T-helper 17 cell (primary cell): ENCODE measurements around the gene NAV2. TPM values are rescaled to one million over a fixed set of nuclear protein-coding genes. Genes with fewer than 3 reads are reported as not detected.

Experiments used
- ATAC-seq: fragments of 150-1000 bp; cut with Tn5 transposase; 2 replicates; pipeline ENCODE4 v1.10.0; 2021; ENCODE audit warnings: mild to moderate bottlenecking, moderate library complexity
- DNase-seq, 3 donors: peaks; one replicate each; pipeline versions ENCODE4 v3.0.0 to v3.0.0-alpha.2; 2020 to 2021
- H3K9me3 ChIP-seq: one replicate; pipeline ENCODE4 v1.7.0; 2013; ENCODE audit warnings: low read length, mild to moderate bottlenecking; ENCODE audit not compliant: control insufficient read depth, poor library complexity, severe bottlenecking
- H3K27ac Mint-ChIP-seq: one replicate; pipeline ENCODE4 v1.8.0; 2022; ENCODE audit warnings: mild to moderate bottlenecking, moderate library complexity, mixed read lengths
- H3K27me3 Mint-ChIP-seq: one replicate; pipeline ENCODE4 v1.8.0; 2022; ENCODE audit warnings: mixed read lengths
- H3K36me3 Mint-ChIP-seq: one replicate; pipeline ENCODE4 v1.8.0; 2022; ENCODE audit warnings: low read depth, mixed read lengths
- H3K4me1 Mint-ChIP-seq: one replicate; pipeline ENCODE4 v1.8.0; 2022; ENCODE audit warnings: mild to moderate bottlenecking, mixed read lengths
- H3K4me3 Mint-ChIP-seq: one replicate; pipeline ENCODE4 v1.8.0; 2022; ENCODE audit warnings: mild to moderate bottlenecking, moderate library complexity, mixed read lengths
- total RNA-seq, 4 donors: library from RNA in 2 of 4; stranded (reverse) in 2 of 4; gene quantifications; one replicate each; pipeline ENCODE4 v1.2.3 and lab custom pipeline; 2022 to 2026

The NAV2 gene
- total RNA-seq, 2 donors from 2014 or later, result 0.96 to 1.3 TPM

GRCh38 chr11:19729141-19729540 lies 16.5 kb downstream of the NAV2 start:
- no peak for ATAC-seq
- peaks cover 5% of the 10 kb centered on the region for H3K27me3 Mint-ChIP-seq
- no peak overlapping the region for H3K27ac Mint-ChIP-seq
- peaks cover 5% of the 10 kb centered on the region for H3K4me1 Mint-ChIP-seq
- H3K9me3 ChIP-seq, result peaks cover 3% of the 10 kb centered on the region
- H3K36me3 Mint-ChIP-seq, result peaks cover 3% of the 10 kb centered on the region
- no peak overlapping the region for H3K4me3 Mint-ChIP-seq
- DNase-seq, result no peak

GRCh38 chr11:19730373-19730772 lies 17.7 kb downstream of the NAV2 start:
- H3K9me3 ChIP-seq, result no peaks in the 10 kb centered on the region
- Mint-ChIP-seq H3K27ac (no peak overlapping the region), H3K4me3 (no peak overlapping the region), H3K36me3 (peaks cover 3% of the 10 kb centered on the region), H3K4me1 (peaks cover 2% of the 10 kb centered on the region), H3K27me3 (peaks cover 5% of the 10 kb centered on the region)
- DNase-seq (no peak), ATAC-seq (no peak)

- no peaks in the 10 kb centered on the region for H3K9me3 ChIP-seq
- peaks cover 10% of the 10 kb centered on the region for H3K27me3 Mint-ChIP-seq
- DNase-seq, result no peak
- no peak for ATAC-seq
- no peak overlapping the region for H3K27ac Mint-ChIP-seq
- no peak overlapping the region for H3K4me3 Mint-ChIP-seq
- H3K36me3 Mint-ChIP-seq, result peaks cover 4% of the 10 kb centered on the region
- no peaks in the 10 kb centered on the region for H3K4me1 Mint-ChIP-seq
Measured at GRCh38 chr11:19734171-19734570, 21.5 kb downstream of the NAV2 start.

DNA sequence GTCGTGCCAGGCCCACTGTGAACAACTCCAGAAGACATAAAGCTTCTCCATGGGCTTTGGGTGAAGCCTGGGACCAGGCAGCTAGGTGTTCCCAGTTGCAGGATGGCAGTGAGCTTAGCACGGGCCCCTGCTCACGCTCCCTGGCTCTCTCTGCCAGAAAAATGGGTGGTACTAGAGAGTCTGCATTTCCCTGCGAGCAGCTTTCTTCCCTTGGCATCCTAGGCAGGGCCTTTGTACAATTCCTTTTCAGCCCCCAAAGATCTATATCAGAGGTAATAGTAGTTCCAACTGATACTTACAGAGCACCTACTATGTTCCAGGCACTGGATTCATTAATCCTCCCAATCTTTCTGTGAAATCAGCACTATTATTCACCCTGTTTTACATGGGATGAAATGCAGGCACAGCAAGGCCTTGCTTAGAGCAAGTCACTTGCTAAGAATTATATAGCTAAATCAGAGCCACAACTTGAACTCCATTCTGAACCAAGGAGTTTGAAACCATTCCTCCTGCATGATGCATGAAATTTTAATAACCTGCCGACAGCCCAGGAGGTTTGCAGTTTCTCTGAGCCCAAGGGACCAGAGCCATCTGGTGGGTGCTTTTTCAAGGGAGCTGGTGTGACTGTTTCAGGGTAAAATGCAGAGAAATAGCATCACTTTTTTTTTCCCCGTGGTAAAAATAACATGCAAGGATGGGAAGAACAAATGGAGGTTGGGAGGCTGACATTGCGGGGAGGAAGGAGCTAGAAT lies 22.7 kb downstream of the NAV2 start:
- no peaks in the 10 kb centered on the region for H3K9me3 ChIP-seq
- H3K27me3 Mint-ChIP-seq, result peaks cover 10% of the 10 kb centered on the region
- H3K36me3 Mint-ChIP-seq, result peaks cover 4% of the 10 kb centered on the region
- DNase-seq (no peak), ATAC-seq (no peak)
- H3K27ac Mint-ChIP-seq, result no peak overlapping the region
- no peak overlapping the region for H3K4me3 Mint-ChIP-seq
- no peaks in the 10 kb centered on the region for H3K4me1 Mint-ChIP-seq

DNA sequence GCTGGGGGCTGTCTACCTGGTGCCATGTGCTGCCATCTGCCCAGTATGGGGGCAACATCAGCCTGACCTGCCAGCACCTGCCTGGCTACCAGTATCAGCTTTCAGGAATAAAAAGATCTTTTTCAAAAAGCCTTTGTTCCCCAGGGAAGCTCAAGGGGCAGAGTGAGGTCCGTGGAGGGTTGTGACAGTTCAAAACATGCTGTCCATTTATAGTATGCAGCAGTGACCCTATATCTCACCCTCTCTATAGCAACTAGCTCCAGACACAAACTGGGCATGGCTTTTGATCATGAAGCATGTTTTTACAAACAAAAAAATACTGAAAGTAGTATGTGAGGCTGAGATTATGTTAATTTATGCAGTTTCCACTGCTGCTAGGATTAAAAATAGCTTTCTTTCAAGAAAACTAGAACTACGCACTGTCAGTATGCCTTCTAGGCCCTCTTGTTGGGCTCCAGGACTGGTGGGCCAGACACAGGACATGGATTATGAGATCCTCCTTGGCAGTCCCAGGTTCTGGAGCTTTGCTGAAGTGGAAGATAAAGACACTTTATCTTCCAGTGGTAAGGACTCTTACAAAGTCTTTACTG lies 23.4 kb downstream of the NAV2 start:
- Mint-ChIP-seq H3K4me3 (no peak overlapping the region), H3K27me3 (peaks cover 10% of the 10 kb centered on the region), H3K36me3 (peaks cover 4% of the 10 kb centered on the region), H3K27ac (no peak overlapping the region), H3K4me1 (no peaks in the 10 kb centered on the region)
- DNase-seq, result no peak
- no peak for ATAC-seq
- no peaks in the 10 kb centered on the region for H3K9me3 ChIP-seq

- Mint-ChIP-seq H3K4me1 (no peaks in the 10 kb centered on the region), H3K27ac (no peak overlapping the region), H3K36me3 (peaks cover 4% of the 10 kb centered on the region), H3K4me3 (no peak overlapping the region), H3K27me3 (peaks cover 10% of the 10 kb centered on the region)
- DNase-seq, result no peak
- no peak for ATAC-seq
- H3K9me3 ChIP-seq, result no peaks in the 10 kb centered on the region
Measured at GRCh38 chr11:19736831-19737230, 24.2 kb downstream of the NAV2 start.

GRCh38 chr11:19737575-19737974 lies 24.9 kb downstream of the NAV2 start:
- Mint-ChIP-seq H3K4me3 (no peak overlapping the region), H3K27ac (peak overlapping the region; percentile 77), H3K27me3 (peaks cover 16% of the 10 kb centered on the region), H3K4me1 (no peaks in the 10 kb centered on the region), H3K36me3 (peaks cover 4% of the 10 kb centered on the region)
- ATAC-seq, result no peak
- DNase-seq, result no peak
- no peaks in the 10 kb centered on the region for H3K9me3 ChIP-seq

DNA sequence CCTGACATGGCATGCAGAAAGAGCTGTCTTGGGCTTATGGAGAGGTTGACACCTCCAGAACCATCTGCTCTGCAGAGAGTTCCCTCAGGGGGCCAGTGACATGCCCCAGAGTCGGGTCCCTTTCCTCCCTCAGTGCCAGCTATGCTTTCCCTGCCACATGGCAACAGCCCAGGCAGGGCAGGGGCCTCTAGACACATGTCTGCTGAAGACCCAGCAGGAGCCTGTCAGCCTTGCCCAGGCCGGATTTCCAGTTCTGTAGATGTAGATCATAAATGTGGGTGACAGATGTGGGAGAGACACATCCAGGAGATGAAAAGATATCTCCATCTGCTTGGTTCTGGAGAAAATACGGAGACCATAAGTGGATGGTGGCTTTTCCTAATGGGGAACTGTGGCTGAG lies 25.5 kb downstream of the NAV2 start:
- H3K4me3 Mint-ChIP-seq, result no peak overlapping the region
- H3K36me3 Mint-ChIP-seq, result peaks cover 4% of the 10 kb centered on the region
- H3K4me1 Mint-ChIP-seq, result peaks cover 3% of the 10 kb centered on the region
- H3K27ac Mint-ChIP-seq, result peak overlapping the region; percentile 77
- peaks cover 22% of the 10 kb centered on the region for H3K27me3 Mint-ChIP-seq
- H3K9me3 ChIP-seq, result no peaks in the 10 kb centered on the region
- DNase-seq, result no peak
- ATAC-seq, result no peak

GRCh38 chr11:19739872-19740271 lies 27.2 kb downstream of the NAV2 start:
- H3K36me3 Mint-ChIP-seq, result peaks cover 4% of the 10 kb centered on the region
- ATAC-seq (no peak), DNase-seq (no peak)
- H3K4me3 Mint-ChIP-seq, result no peak overlapping the region
- peaks cover 3% of the 10 kb centered on the region for H3K4me1 Mint-ChIP-seq
- no peak overlapping the region for H3K27ac Mint-ChIP-seq
- H3K27me3 Mint-ChIP-seq, result peaks cover 16% of the 10 kb centered on the region
- no peaks in the 10 kb centered on the region for H3K9me3 ChIP-seq

DNA sequence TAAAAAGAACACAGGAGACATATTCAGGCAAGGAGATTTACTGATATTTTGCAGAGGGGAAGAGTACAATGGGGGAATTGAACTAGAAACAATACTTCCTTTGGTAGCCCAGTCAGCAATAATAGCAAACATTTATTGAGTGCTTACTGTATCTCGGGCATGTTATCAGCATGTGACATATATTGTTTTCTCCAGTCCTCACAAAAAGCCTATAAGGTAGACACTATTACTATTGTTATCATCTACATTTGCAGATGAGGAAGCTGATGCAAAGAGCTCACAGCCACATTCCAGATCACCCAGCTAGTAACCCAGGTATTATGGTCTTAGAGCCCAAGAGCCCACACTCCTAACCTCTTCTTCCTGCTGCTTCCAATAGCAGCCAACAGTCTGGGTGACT lies 27.9 kb downstream of the NAV2 start:
- peaks cover 16% of the 10 kb centered on the region for H3K27me3 Mint-ChIP-seq
- H3K4me1 Mint-ChIP-seq, result peaks cover 3% of the 10 kb centered on the region
- DNase-seq (no peak), ATAC-seq (no peak)
- H3K4me3 Mint-ChIP-seq, result no peak overlapping the region
- H3K27ac Mint-ChIP-seq, result no peak overlapping the region
- peaks cover 4% of the 10 kb centered on the region for H3K36me3 Mint-ChIP-seq
- no peaks in the 10 kb centered on the region for H3K9me3 ChIP-seq

- DNase-seq (peak; percentile 32 to 62 (median 45)), ATAC-seq (peak; percentile 79)
- peak overlapping the region; percentile 60 for H3K27ac Mint-ChIP-seq
- peaks cover 3% of the 10 kb centered on the region for H3K4me1 Mint-ChIP-seq
- H3K27me3 Mint-ChIP-seq, result peaks cover 16% of the 10 kb centered on the region
- no peaks in the 10 kb centered on the region for H3K36me3 Mint-ChIP-seq
- no peaks in the 10 kb centered on the region for H3K9me3 ChIP-seq
- no peak overlapping the region for H3K4me3 Mint-ChIP-seq
Measured at GRCh38 chr11:19742588-19743292, 30.1 kb downstream of the NAV2 start.

DNA sequence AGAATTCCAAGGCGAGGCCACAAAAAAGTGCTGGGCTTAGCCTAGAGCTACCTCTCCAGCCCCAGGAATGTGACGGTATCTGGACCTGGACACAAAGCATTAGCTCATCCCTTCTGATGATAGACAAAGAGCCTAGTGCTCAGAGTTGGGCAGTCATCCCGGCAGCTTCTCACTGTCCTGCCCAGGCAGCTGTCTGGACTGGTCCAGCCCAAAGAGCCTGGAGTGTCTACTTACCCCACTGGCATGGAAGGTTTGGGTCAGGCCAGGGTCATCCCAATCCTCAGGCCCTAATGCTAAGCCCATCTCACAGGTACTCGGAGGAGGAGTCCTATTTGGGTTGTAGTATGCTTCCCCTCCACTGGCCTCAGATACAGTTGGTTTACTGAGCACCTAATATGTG lies 31.0 kb downstream of the NAV2 start:
- Mint-ChIP-seq H3K4me1 (peaks cover 3% of the 10 kb centered on the region), H3K36me3 (no peaks in the 10 kb centered on the region), H3K4me3 (no peak overlapping the region), H3K27me3 (peaks cover 15% of the 10 kb centered on the region), H3K27ac (no peak overlapping the region)
- no peak for ATAC-seq
- DNase-seq, result no peak
- H3K9me3 ChIP-seq, result no peaks in the 10 kb centered on the region

GRCh38 chr11:19744130-19744529 lies 31.5 kb downstream of the NAV2 start:
- no peak overlapping the region for H3K4me3 Mint-ChIP-seq
- DNase-seq, result no peak
- no peak for ATAC-seq

More at GRCh38 chr11:19744130-19744529, 31.5 kb downstream of the NAV2 start:
- peaks cover 3% of the 10 kb centered on the region for H3K4me1 Mint-ChIP-seq
- H3K9me3 ChIP-seq, result no peaks in the 10 kb centered on the region
- no peak overlapping the region for H3K27ac Mint-ChIP-seq
- H3K27me3 Mint-ChIP-seq, result peaks cover 17% of the 10 kb centered on the region
- H3K36me3 Mint-ChIP-seq, result no peaks in the 10 kb centered on the region
